NCI-H2227 treated with DMSO at 0.1 percent for 48 hours (cell line): Measurements from ENCODE around the gene SMCHD1.
"Not testable (repeated sequence)": the region's sequence is repeated elsewhere in the genome, so short reads cannot be mapped to it uniquely, and the experiment has no call there.

Source experiments
- DNase-seq: peaks from one replicate; lab custom pipeline; 2025; lab: John Stamatoyannopoulos, UW

Gene SMCHD1

GRCh38 chr18:2818281-2818680, 162.8 kb downstream of the SMCHD1 start:
- no peak for DNase-seq

GRCh38 chr18:2821695-2822094, 166.2 kb downstream of the SMCHD1 start:
- no peak for DNase-seq

- no peak for DNase-seq
Measured at GRCh38 chr18:2822213-2822921, 166.8 kb downstream of the SMCHD1 start.

DNA sequence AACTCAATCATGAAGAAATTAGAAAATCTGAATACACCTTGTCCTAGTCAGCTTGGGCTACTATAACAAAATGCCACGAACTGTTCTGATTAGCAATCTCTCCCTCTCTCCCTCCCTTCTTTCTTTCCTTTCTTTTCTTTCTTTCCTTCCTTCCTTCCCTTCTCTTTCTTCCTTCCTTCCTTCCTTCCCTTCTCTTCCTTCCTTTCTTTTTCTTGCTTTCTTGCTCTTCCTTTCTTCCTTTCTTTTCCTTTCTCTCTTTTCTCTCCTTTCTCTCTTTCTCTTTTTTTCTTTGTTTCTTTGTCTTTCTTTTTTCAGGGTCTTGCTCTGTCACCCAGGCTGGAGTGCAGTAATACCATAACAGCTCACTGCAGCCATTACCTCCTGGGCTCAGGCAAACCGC, 167.7 kb downstream of the SMCHD1 start:
- DNase-seq, result no peak

DNA sequence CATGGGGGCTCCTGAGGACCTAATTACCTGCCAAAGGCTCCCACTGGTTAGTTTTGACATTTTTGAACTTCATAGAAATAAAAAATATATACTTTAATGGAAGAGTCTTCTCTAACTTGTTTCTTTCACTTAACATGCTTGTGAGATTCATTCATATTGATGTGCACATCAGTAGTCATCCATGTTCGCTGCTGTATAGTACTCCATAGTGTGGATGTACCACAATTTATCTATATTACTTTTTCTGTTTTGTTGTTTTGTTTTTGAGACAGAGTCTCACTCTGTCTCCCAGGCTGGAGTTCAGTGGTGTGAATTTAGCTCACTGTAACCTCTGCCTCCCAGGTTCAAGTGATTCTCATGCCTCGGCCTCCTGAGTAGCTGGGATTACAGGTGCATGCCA, 168.4 kb downstream of the SMCHD1 start:
- DNase-seq, result no peak

DNA sequence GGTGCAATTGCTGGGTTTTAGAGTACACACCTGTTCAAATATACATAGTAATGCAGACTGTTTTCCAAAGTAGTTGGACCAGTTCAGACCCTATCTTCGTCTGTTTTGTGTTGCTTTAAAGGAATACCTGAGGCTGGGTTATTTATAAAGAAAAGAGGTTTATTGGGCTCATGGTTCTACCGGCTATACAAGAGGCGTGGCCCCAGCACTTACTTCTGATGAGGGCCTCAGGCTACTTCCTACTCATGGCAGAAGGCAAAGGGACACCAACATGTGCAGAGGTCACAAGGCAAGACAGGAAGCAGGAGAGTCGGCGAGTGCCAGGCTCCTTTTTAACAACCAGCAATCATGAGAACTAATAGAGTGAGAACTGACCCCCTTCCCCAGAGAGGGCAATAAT, 169.3 kb downstream of the SMCHD1 start:
- DNase-seq, result no peak

DNA sequence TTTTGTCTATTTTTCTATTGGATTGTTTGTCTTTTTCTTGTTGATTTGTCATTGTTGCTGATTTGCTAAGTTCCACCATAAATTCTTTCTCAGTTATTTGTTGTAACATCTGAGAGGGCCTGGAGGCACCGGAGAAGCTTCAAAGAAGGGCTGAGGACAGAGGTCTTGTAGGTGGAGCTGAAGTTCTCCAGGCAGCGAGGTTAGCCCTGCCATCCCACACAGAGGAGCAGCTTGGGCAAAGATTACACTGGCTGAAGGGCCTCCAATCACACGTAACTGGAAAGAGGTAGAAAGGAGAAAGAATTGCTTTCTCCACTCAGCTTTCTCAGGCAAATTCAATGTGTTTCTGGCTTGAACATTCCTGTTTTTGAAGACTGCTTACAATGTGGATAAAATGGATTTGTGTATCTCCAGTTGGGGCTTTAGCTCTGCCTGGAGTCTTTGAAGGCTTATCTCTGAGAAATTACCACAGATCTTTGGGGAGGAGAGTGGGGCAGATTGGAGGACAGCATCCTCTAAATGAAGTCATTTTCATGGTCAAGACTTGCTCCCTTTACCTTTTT, 170.2 kb downstream of the SMCHD1 start:
- DNase-seq, result no peak

DNA sequence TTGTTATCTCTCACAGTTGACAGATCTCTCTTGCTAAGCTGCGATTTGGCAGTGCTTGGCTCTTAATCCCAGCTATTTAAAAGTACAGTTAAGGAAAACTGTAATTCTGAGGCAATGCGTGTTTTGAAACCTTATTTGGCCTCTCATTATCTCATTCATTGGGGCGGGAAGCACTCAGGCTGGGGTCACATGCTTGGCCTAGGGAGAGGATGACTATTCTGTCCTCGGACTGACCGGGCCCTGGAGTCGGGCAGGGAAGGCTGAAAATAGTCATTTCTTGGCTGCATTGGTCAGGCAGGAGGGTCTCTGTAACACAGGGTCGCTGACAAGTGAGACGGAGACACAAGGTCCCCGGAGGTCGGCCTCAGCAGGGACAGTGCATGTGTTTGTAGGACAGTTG, 171.1 kb downstream of the SMCHD1 start:
- DNase-seq, result no peak

GRCh38 chr18:2827061-2827460, 171.5 kb downstream of the SMCHD1 start:
- no peak for DNase-seq

DNA sequence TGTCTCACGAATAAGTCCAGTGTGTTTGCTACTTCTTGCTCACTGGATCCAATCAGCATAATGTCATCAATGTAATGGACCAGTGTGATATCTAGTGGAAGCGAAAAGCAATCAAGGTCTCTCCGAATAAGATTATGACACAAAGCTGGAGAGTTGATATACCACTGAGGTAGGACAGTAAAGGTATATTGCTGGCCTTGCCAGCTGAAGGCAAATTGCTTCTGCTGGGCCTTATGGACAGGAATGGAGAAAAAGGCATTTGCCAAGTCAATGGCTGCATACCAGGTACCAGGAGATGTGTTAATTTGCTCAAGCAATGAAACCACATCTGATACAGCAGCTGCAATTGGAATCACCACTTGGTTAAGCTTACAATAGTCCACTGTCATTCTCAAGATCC, 180.6 kb downstream of the SMCHD1 start:
- not testable (repeated sequence) for DNase-seq

DNA sequence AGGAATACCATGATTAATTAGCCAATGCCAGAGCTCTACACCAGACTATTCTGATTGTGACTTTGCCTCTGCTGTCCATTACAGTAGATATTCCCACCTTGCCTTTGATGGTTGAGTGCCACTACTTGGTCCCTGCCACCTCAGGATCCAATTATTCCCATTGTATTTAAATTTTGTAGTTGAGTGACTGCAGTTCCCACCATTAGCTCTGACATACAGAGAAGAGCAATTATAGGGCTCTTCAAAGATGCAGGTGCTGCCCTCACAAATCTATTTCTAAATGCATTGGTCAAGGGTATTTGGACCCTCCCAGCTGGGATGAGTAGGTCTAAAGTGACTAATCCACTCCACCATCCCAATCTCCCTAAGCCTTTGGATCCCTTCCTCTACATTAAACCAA, 181.8 kb downstream of the SMCHD1 start:
- DNase-seq, result not testable (repeated sequence)

GRCh38 chr18:2839202-2839601, 183.7 kb downstream of the SMCHD1 start:
- DNase-seq, result no peak

- no peak for DNase-seq
Measured at GRCh38 chr18:2840521-2840920, 185.0 kb downstream of the SMCHD1 start.

- no peak for DNase-seq
Measured at GRCh38 chr18:2843146-2843545, 187.6 kb downstream of the SMCHD1 start.

GRCh38 chr18:2845172-2845571, 189.6 kb downstream of the SMCHD1 start:
- DNase-seq, result no peak

GRCh38 chr18:2846636-2847316, 191.2 kb downstream of the SMCHD1 start, which contains the start of gene EMILIN2:
EMILIN2 (plus strand) TSS chr18:2847006; CDS start chr18:2847189, 183 bp downstream.
- DNase-seq, result no peak

DNA sequence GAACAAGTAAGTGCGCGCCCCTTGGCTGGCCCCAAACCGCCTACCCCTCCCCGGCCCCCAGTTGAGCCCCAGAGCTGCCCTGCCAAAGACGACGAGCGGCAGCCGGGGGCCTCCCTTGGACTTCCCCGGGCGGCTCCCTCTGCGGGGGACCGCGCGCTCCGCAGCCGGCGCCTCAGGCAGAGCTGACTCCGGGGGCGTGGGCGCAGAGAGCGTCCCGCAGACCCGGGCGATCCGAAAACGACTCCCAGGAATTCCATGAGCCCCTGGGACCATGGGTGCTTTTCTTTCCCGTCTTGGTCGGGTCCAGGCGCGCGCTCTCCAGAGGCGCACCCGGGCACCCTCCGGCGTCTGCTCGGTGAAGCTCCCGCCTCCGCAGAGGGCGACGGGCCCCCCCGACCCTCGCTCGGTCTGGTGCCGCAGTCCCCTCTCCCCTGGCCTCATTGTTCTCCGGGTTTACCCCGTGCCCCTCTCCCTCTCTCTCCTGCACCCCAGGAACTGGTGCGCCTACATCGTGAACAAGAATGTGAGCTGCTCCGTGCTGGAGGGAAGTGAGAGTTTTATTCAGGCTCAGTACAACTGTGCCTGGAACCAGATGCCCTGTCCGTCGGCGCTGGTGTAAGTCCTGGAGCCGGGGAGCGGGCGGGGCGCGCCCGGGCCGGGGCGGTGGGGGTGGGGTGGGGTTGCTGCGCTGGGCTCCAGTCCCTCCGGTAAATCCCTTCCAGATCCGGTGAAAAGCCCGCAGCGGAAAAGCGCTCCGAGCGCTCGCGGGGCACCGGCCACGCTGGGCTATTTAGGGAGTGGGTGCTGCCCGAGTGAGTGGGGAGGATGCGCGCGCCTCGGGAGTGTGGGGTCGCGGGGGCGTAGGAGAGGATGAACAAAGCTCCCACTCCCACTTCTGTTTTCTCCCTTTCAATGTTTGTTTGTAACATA, 192.1 kb downstream of the SMCHD1 start:
- DNase-seq, result no peak

- no peak for DNase-seq
Measured at GRCh38 chr18:2848247-2849246, 193.0 kb downstream of the SMCHD1 start.

DNA sequence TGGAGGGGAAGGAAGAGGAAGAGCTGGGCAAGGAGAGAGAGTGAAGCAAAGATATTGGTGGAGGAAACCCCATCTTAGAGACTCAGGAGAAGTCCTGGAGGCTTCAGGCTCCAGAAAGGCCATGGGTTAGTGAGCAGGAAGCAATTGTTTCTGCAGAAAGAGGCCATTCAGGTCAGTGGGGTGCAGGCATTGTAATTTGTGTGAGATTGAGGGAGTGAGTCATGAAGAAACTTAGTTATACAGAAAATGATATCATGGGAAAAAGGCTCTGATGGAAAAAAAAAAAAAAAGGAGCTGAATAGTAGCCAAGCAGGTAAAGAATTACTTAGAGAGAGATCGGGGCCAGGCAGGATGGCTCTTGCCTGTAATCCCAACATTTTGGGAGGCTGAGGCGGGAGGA, 195.3 kb downstream of the SMCHD1 start:
- no peak for DNase-seq

- DNase-seq, result no peak
Measured at GRCh38 chr18:2851771-2852170, 196.2 kb downstream of the SMCHD1 start.

DNA sequence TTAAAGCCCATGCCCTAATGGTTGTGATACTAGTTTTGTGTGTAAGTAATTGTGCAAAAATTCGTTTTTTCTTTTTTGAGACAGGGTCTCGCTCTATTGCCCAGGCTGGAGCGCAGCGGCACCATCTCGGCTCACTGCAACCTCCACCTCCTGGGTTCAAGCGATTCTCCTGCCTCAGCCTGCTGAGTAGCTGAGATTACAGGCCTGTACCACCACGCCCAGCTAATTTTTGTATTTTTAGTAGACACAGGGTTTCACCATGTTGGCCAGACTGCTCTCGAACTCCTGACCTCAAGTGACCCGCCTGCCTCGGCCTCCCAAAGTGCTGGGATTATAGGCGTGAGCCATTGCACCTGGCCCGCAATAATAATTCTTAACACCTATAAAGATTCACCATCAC, 196.9 kb downstream of the SMCHD1 start:
- not testable (repeated sequence) for DNase-seq
